MM.1S (cell line): ENCODE data around the gene USP33.

Source experiments
- CTCF ChIP-seq: fragments of 300-600 bp; sonication (generic); IDR thresholded peaks from 2 replicates; pipeline ENCODE4 v1.5.1; 2016; ENCODE audit warnings: antibody characterized with exemption, low read length, mixed read lengths
- EZH2 ChIP-seq: fragments of 300-600 bp; sonication (generic); optimal IDR thresholded peaks from 2 replicates; pipeline ENCODE3; 2017; ENCODE audit warnings: low read depth, mild to moderate bottlenecking, antibody characterized with exemption, low read length, mixed read lengths

GRCh38 chr1:77686796-77687518 lies 72.7 kb downstream of the USP33 start:
- TF ChIP-seq CTCF: no peak
- no peak for TF ChIP-seq EZH2
